Measurements from ENCODE around the gene KAZN.

KAZN gene

GRCh38 chr1:15152318-15153183 lies 554.1 kb downstream of the KAZN start (continued):
- TF ChIP-seq ZNF391 (tag by site-specific recombination; IDR thresholded peaks at IDR 0.05; ENCODE audit: borderline replicate concordance, low read depth) = no peak
- TF ChIP-seq ZNF221 (tag by site-specific recombination; IDR thresholded peaks at IDR 0.05; ENCODE audit: borderline replicate concordance) = no peak
- no peak for TF ChIP-seq ZNF362 (tag by site-specific recombination; IDR thresholded peaks at IDR 0.05)
- TF ChIP-seq ZNF239 (tag by site-specific recombination; IDR thresholded peaks at IDR 0.05) = no peak
- TF ChIP-seq ZBTB48 (tag by site-specific recombination; IDR thresholded peaks at IDR 0.05) = peak; percentile 25; the same call in 1 of the 2 replicates
- no peak; the same call in 1 of the 2 replicates for TF ChIP-seq ZNF10 (tag by site-specific recombination; IDR thresholded peaks at IDR 0.05)
- no peak for TF ChIP-seq ZNF473 (tag by site-specific recombination; IDR thresholded peaks at IDR 0.05)
- no peak for TF ChIP-seq PRDM4 (tag by site-specific recombination; IDR thresholded peaks at IDR 0.05)
- TF ChIP-seq SETDB1 (IDR thresholded peaks at IDR 0.05; ENCODE audit: insufficient read length, low read length) = no peak
- no peak for TF ChIP-seq ZNF544 (tag by site-specific recombination; IDR thresholded peaks at IDR 0.05)
- TF ChIP-seq BCL11B (tag by site-specific recombination; IDR thresholded peaks at IDR 0.05; ENCODE audit: low read depth) = no peak
- TF ChIP-seq ZNF555 (tag by site-specific recombination; conservative IDR thresholded peaks at IDR 0.05) = no peak
- TF ChIP-seq ZNF701 (tag by site-specific recombination; IDR thresholded peaks at IDR 0.05) = no peak
- TF ChIP-seq ZSCAN16 (tag by site-specific recombination; IDR thresholded peaks at IDR 0.05) = no peak
- no peak for TF ChIP-seq ZNF133 (tag by site-specific recombination; IDR thresholded peaks at IDR 0.05)
- TF ChIP-seq SP2 (tag by site-specific recombination; IDR thresholded peaks at IDR 0.05) = peak; percentile 55; the same call in 1 of the 2 replicates
- no peak for TF ChIP-seq REST (tag by site-specific recombination; IDR thresholded peaks at IDR 0.05)
- TF ChIP-seq ZNF843 (tag by site-specific recombination; IDR thresholded peaks at IDR 0.05) = no peak
- peak; percentile 91 for TF ChIP-seq ZNF600 (tag by site-specific recombination; IDR thresholded peaks at IDR 0.05)
- no peak for TF ChIP-seq ZNF571 (tag by site-specific recombination; IDR thresholded peaks at IDR 0.05)
- TF ChIP-seq ZNF157 (tag by site-specific recombination; IDR thresholded peaks at IDR 0.05) = no peak
- peak; percentile 68 for TF ChIP-seq ZNF654 (tag by site-specific recombination; IDR thresholded peaks at IDR 0.05; ENCODE audit: low read depth)
- TF ChIP-seq ZNF266 (tag by site-specific recombination; IDR thresholded peaks at IDR 0.05; ENCODE audit: low read depth) = no peak
- TF ChIP-seq KLF7 (tag by site-specific recombination; IDR thresholded peaks at IDR 0.05; ENCODE audit: borderline replicate concordance) = no peak
- no peak; the same call in 1 of the 2 replicates for TF ChIP-seq SP3 (tag by site-specific recombination; IDR thresholded peaks at IDR 0.05)
- 0 out of 2 replicates have a peak, but pooled peaks have one; percentile 20 for TF ChIP-seq PRDM10 (tag by site-specific recombination; IDR thresholded peaks at IDR 0.05)
- TF ChIP-seq ZBTB20 (tag by site-specific recombination; IDR thresholded peaks at IDR 0.05) = peak; percentile 80
- TF ChIP-seq GLI2 (tag by site-specific recombination; IDR thresholded peaks at IDR 0.05; ENCODE audit: borderline replicate concordance, low read depth) = no peak
- TF ChIP-seq ZNF174 (tag by site-specific recombination; IDR thresholded peaks at IDR 0.05) = no peak
- no peak for TF ChIP-seq ZNF514 (tag by site-specific recombination; IDR thresholded peaks at IDR 0.05)

Measured in HEK293 (cell line).